Prostate gland (tissue), 2 donors: ENCODE data around the gene PGRMC2.

Experiments used
- CTCF ChIP-seq, 4 experiments: fragments of 200-600 bp in 2 of 4; fragments of 450-650 bp in 2 of 4; sonication (generic) in 2 of 4; IDR thresholded peaks; 1 replicate in 3 of 4; 2 replicates in 1 of 4; pipeline ENCODE4 v1.5.1; 2016 to 2019; ENCODE audit warnings: antibody characterized with exemption in 4 of 4, mild to moderate bottlenecking in 2 of 4, moderate library complexity in 2 of 4
- POLR2AphosphoS5 ChIP-seq: sonication (generic); formaldehyde crosslinking; IDR thresholded peaks from one replicate; pipeline ENCODE4 v1.6.1; 2017; ENCODE audit warnings: antibody characterized with exemption

GRCh38 chr4:128283071-128283470, 4.5 kb downstream of the PGRMC2 start:
- TF ChIP-seq CTCF (IDR thresholded peaks at IDR 0.05) (no peak), POLR2AphosphoS5 (no peak)
